IMR-90 (cell line): ENCODE results near the gene EPHA6. TPM values are rescaled to one million over a fixed set of nuclear protein-coding genes. Genes with fewer than 3 reads are reported as not detected.

Experiments
- ATAC-seq: fragments of 200-7000 bp; cut with Tn5 transposase; 2 replicates; pipeline ENCODE4 v1.9.1; 2020; ENCODE audit warnings: low read depth, mild to moderate bottlenecking, moderate library complexity
- BruUV-seq: library from RNA; stranded (reverse); fragments of 400-500 nt; replicated peaks from 2 replicates; lab custom pipeline; 2021; lab: Mats Ljungman, UMichigan
- CTCF ChIA-PET: fragments of 300-600 bp; formaldehyde crosslinking; extraction: SDS; loops from one replicate; lab custom pipeline; 2021; ENCODE audit warnings: antibody characterized with exemption; lab: Yijun Ruan, JAX
- POLR2A ChIA-PET: fragments of 300-600 bp; sonication (Branson Sonifier 250); formaldehyde crosslinking; loops from one replicate; lab custom pipeline; 2022; ENCODE audit warnings: antibody characterized with exemption; ENCODE audit not compliant: unreplicated experiment; lab: Charles Lee
- DNase-seq: peaks from one replicate; pipeline ENCODE4 v3.0.0; 2013
- H2AFZ ChIP-seq: replicated peaks from 2 replicates; pipeline ENCODE3; 2013; ENCODE audit warnings: low read length, mild to moderate bottlenecking; ENCODE audit not compliant: poor library complexity
- H2AK5ac ChIP-seq: 2 replicates; pipeline ENCODE4 v1.6.1; 2013; ENCODE audit warnings: low read depth, low read length, inconsistent platforms
- H2AK9ac ChIP-seq: replicated peaks from 2 replicates; pipeline ENCODE3; 2013; ENCODE audit warnings: mild to moderate bottlenecking, low read depth, low read length, moderate library complexity; ENCODE audit not compliant: poor library complexity
- H2BK120ac ChIP-seq: 2 replicates; pipeline ENCODE4 v1.6.1; 2013; ENCODE audit warnings: low read depth, low read length, inconsistent platforms
- H2BK15ac ChIP-seq: 3 replicates; pipeline ENCODE4 v1.6.1; 2013; ENCODE audit warnings: low read depth, low read length, inconsistent platforms
- H2BK20ac ChIP-seq: 2 replicates; pipeline ENCODE4 v1.6.1; 2013; ENCODE audit warnings: low read depth, mild to moderate bottlenecking, inconsistent platforms, low read length, moderate library complexity
- H2BK5ac ChIP-seq: 2 replicates; pipeline ENCODE4 v1.6.1; 2013; ENCODE audit warnings: mild to moderate bottlenecking, low read depth, low read length, inconsistent platforms; ENCODE audit not compliant: poor library complexity, severe bottlenecking
- H3K14ac ChIP-seq: replicated peaks from 2 replicates; pipeline ENCODE4 v1.6.1; 2013; ENCODE audit warnings: low read depth, low read length, inconsistent platforms
- H3K18ac ChIP-seq: 2 replicates; pipeline ENCODE4 v1.6.1; 2013; ENCODE audit warnings: low read depth, low read length, control low read depth
- H3K23ac ChIP-seq: 2 replicates; pipeline ENCODE4 v1.6.1; 2013; ENCODE audit warnings: low read depth, low read length, inconsistent platforms
- H3K27ac ChIP-seq: 2 replicates; pipeline ENCODE4 v1.5.1; 2013; ENCODE audit warnings: mild to moderate bottlenecking, control low read depth, low read length; ENCODE audit not compliant: insufficient read depth
- H3K27me3 ChIP-seq: 2 replicates; pipeline ENCODE4 v1.6.1; 2013; ENCODE audit warnings: low read length; ENCODE audit not compliant: control insufficient read depth, insufficient read depth
- H3K36me3 ChIP-seq: 2 replicates; pipeline ENCODE4 v1.6.1; 2013; ENCODE audit warnings: low read length, mixed read lengths; ENCODE audit not compliant: control insufficient read depth, insufficient read depth
- H3K4ac ChIP-seq: 2 replicates; pipeline ENCODE4 v1.6.1; 2013; ENCODE audit warnings: low read depth, low read length, inconsistent platforms
- H3K4me1 ChIP-seq: 2 replicates; pipeline ENCODE4 v1.6.1; 2013; ENCODE audit warnings: low read length, mixed read lengths; ENCODE audit not compliant: control insufficient read depth, insufficient read depth
- H3K4me2 ChIP-seq: 2 replicates; pipeline ENCODE4 v1.6.1; 2013; ENCODE audit warnings: low read depth, mild to moderate bottlenecking, control low read depth, low read length, moderate library complexity
- H3K4me3 ChIP-seq: 2 replicates; pipeline ENCODE4 v1.5.1; 2013; ENCODE audit warnings: low read depth, mild to moderate bottlenecking, control low read depth, low read length, moderate library complexity; ENCODE audit not compliant: insufficient read depth
- H3K56ac ChIP-seq: 2 replicates; pipeline ENCODE4 v1.6.1; 2013; ENCODE audit warnings: low read length, inconsistent platforms; ENCODE audit not compliant: insufficient read depth; ENCODE audit errors: extremely low read depth
- H3K79me1 ChIP-seq, 2 experiments: 2 replicates each; pipeline ENCODE4 v1.6.1; 2013; ENCODE audit warnings: low read length in 2 of 2, inconsistent platforms in 1 of 2, low read depth in 1 of 2
- H3K9ac ChIP-seq: 2 replicates; pipeline ENCODE4 v1.6.1; 2013; ENCODE audit warnings: low read depth, low read length, control low read depth
- H3K9me1 ChIP-seq: 2 replicates; pipeline ENCODE4 v1.6.1; 2013; ENCODE audit warnings: low read length, inconsistent platforms; ENCODE audit not compliant: insufficient read depth
- H3K9me3 ChIP-seq: 2 replicates; pipeline ENCODE4 v1.6.1; 2013; ENCODE audit warnings: low read length; ENCODE audit not compliant: control insufficient read depth, insufficient read depth
- H4K20me1 ChIP-seq: 2 replicates; pipeline ENCODE4 v1.6.1; 2013; ENCODE audit warnings: low read length, inconsistent platforms; ENCODE audit not compliant: insufficient read depth
- H4K5ac ChIP-seq: 2 replicates; pipeline ENCODE4 v1.6.1; 2013; ENCODE audit warnings: mild to moderate bottlenecking, low read depth, low read length, control low read depth
- H4K8ac ChIP-seq, 2 experiments: 2 replicates each; pipeline ENCODE4 v1.6.1; 2013; ENCODE audit warnings: low read depth in 2 of 2, low read length in 2 of 2, control low read depth in 1 of 2, inconsistent platforms in 1 of 2
- H4K91ac ChIP-seq: 2 replicates; pipeline ENCODE4 v1.6.1; 2013; ENCODE audit warnings: low read depth, low read length, inconsistent platforms; ENCODE audit not compliant: insufficient read depth
- ELK1 ChIP-seq: fragments of 150-350 bp; IDR thresholded peaks from 2 replicates; pipeline ENCODE4 v1.6.1; 2016; ENCODE audit warnings: low read depth, mild to moderate bottlenecking, low read length, moderate library complexity, borderline replicate concordance
- WGBS, 2 experiments: methylation state at CpG; one replicate each; pipeline versions ENCODE4 v1.1.5 to v1.1.7; 2013; ENCODE audit warnings: missing lambda C conversion rate in 2 of 2; ENCODE audit not compliant: insufficient read length in 1 of 2; ENCODE audit errors: extremely low coverage in 2 of 2; 5-methylcytosine and 5-hydroxymethylcytosine counted together
- dilution Hi-C: fragments of 300-500 bp; cut with HindIII; formaldehyde crosslinking; loops from one replicate; pipeline ENCODE4 v1.14.3; 2018; ENCODE audit warnings: low sequenced_read_pairs; ENCODE audit not compliant: unreplicated experiment
- in situ Hi-C: fragments of 300-500 bp; cut with MboI; formaldehyde crosslinking; loops from 3 replicates; pipeline ENCODE4 v1.14.3; 2019; ENCODE audit warnings: low sequenced_read_pairs, inconsistent platforms, mixed read lengths
- intact Hi-C: fragments of 100-400 bp; cut with micrococcal nuclease; formaldehyde crosslinking; loops from 2 replicates; pipeline ENCODE4 v1.10.0; 2022
- polyA plus RNA-seq, 3 experiments: library from polyadenylated mRNA; depleted of rRNA; stranded (reverse); fragments of >200 nt; gene quantifications; 2 replicates each; pipeline ENCODE4 v1.2.3, GENCODE V29; 2012; ENCODE audit warnings: low replicate concordance in 1 of 3
- total RNA-seq: library from RNA; depleted of rRNA; stranded (reverse); fragments of >200 nt; gene quantifications from 2 replicates; pipeline ENCODE4 v1.2.3, GENCODE V29; 2012

EPHA6 gene
- total and polyA plus RNA-seq, 2 of the 4 experiments (the other 2 are of a cell fraction): not detected

- H4K91ac ChIP-seq: no peak overlapping the region
- ATAC-seq (no peak), DNase-seq (no peak)
- no peaks in the 10 kb centered on the region for H3K9me1 ChIP-seq
- ChIA-PET CTCF (no interaction called here), POLR2A (no interaction called here)
- intact Hi-C loops (no loop called here), in situ Hi-C loops (no loop called here), dilution Hi-C loops (no loop called here)
- H4K20me1 ChIP-seq: no peaks in the 10 kb centered on the region
- H2BK120ac ChIP-seq: no peak overlapping the region
- no peak overlapping the region for H3K4me3 ChIP-seq
- H4K8ac ChIP-seq: no peak overlapping the region
- no peaks in the 10 kb centered on the region for H3K27me3 ChIP-seq
- H3K18ac ChIP-seq: no peak overlapping the region
- H2BK20ac ChIP-seq: no peak overlapping the region
- no peak overlapping the region for H4K5ac ChIP-seq
- H3K36me3 ChIP-seq: no peaks in the 10 kb centered on the region
- WGBS, 2 experiments: no CpG with 5 or more reads among the region's 3 CpGs
- H3K14ac ChIP-seq: no peak overlapping the region
- no TSS peak for BruUV-seq
- H3K27ac ChIP-seq: no peak overlapping the region
- no peak overlapping the region for H2AK9ac ChIP-seq
- H3K9me3 ChIP-seq: peaks cover 9% of the 10 kb centered on the region
- no peaks in the 10 kb centered on the region for H3K4me1 ChIP-seq
- H3K9ac ChIP-seq: no peak overlapping the region
- H2BK5ac ChIP-seq: no peak overlapping the region
- H2AK5ac ChIP-seq: no peak overlapping the region
- no peak overlapping the region for H2BK15ac ChIP-seq
- no peaks in the 10 kb centered on the region for H3K79me1 ChIP-seq
- H3K4ac ChIP-seq: no peak overlapping the region
- H2AFZ ChIP-seq: no peak overlapping the region
- TF ChIP-seq ELK1: no peak
- no peak overlapping the region for H3K4me2 ChIP-seq
- no peak overlapping the region for H3K23ac ChIP-seq
- no peak overlapping the region for H3K56ac ChIP-seq
Observed at GRCh38 chr3:97230486-97230885, 416.1 kb downstream of the EPHA6 start.
